HepG2 (cell line): Measurements from ENCODE around the gene ZNF217. TPM values are rescaled to one million over a fixed set of nuclear protein-coding genes. Genes with fewer than 3 reads are reported as not detected.

Experiments used
- DZIP1 ChIP-seq: sonication (generic); formaldehyde crosslinking; IDR thresholded peaks from 2 replicates; pipeline ENCODE4 v1.5.0; 2020; ENCODE audit warnings: mild to moderate bottlenecking, missing genetic modification reagents
- FLYWCH1 ChIP-seq: sonication (generic); formaldehyde crosslinking; IDR thresholded peaks from 2 replicates; pipeline ENCODE4 v1.8.1; 2023; ENCODE audit warnings: mild to moderate bottlenecking, missing genetic modification reagents
- KIAA2018 ChIP-seq: sonication (generic); formaldehyde crosslinking; IDR thresholded peaks from 2 replicates; pipeline ENCODE4 v1.5.0; 2020; ENCODE audit warnings: mild to moderate bottlenecking, missing genetic modification reagents, borderline replicate concordance
- KLF12 ChIP-seq: sonication (generic); formaldehyde crosslinking; IDR thresholded peaks from 2 replicates; pipeline ENCODE4 v1.4.0; 2020; ENCODE audit warnings: missing genetic modification reagents, borderline replicate concordance
- TCF12 ChIP-seq, 2 experiments: fragments of 450-650 bp in 1 of 2; sonication (generic) in 1 of 2; formaldehyde crosslinking in 1 of 2; IDR thresholded peaks; 2 replicates each; pipeline versions ENCODE4 v1.6.1 to v1.8.0; 2017 to 2022; ENCODE audit warnings: antibody characterized with exemption in 1 of 2, mild to moderate bottlenecking in 1 of 2, missing genetic modification reagents in 1 of 2, moderate library complexity in 1 of 2
- ZIK1 ChIP-seq: sonication (generic); formaldehyde crosslinking; IDR thresholded peaks from 2 replicates; pipeline ENCODE4 v1.5.0; 2020; ENCODE audit warnings: mild to moderate bottlenecking, low read depth, missing genetic modification reagents, borderline replicate concordance
- ZNF142 ChIP-seq: sonication (generic); formaldehyde crosslinking; IDR thresholded peaks from 2 replicates; pipeline ENCODE4 v1.4.0; 2020; ENCODE audit warnings: missing genetic modification reagents
- ZNF18 ChIP-seq: sonication (generic); formaldehyde crosslinking; IDR thresholded peaks from 2 replicates; pipeline ENCODE4 v1.8.0; 2022; ENCODE audit warnings: mild to moderate bottlenecking, missing genetic modification reagents; ENCODE audit not compliant: insufficient replicate concordance
- ZNF224 ChIP-seq: sonication (generic); formaldehyde crosslinking; IDR thresholded peaks from 2 replicates; pipeline ENCODE4 v1.5.0; 2020; ENCODE audit warnings: mild to moderate bottlenecking, missing genetic modification reagents
- ZNF564 ChIP-seq: sonication (generic); formaldehyde crosslinking; IDR thresholded peaks from 2 replicates; pipeline ENCODE4 v1.8.1; 2023; ENCODE audit warnings: mild to moderate bottlenecking, missing genetic modification reagents
- polyA plus RNA-seq, 8 experiments: library from polyadenylated mRNA; depleted of rRNA in 3 of 8; stranded (reverse) in 7 of 8; unstranded in 1 of 8; fragments of >200 nt; fragmentation: Illumina TruSeq in 4 of 8; extraction: Trizol in 4 of 8; gene quantifications; 2 replicates each; pipeline versions ENCODE4 v1.2.1 to v1.2.3, GENCODE V29; 2011 to 2016; ENCODE audit warnings: low read depth in 4 of 8, missing spikeins in 1 of 8, mixed read lengths in 1 of 8; ENCODE audit not compliant: insufficient read depth in 1 of 8
- total RNA-seq, 5 experiments: library from RNA; depleted of rRNA; stranded (reverse); fragments of >200 nt; fragmentation: Illumina TruSeq; extraction: Trizol; gene quantifications; 2 replicates each; pipeline ENCODE4 v1.2.3, GENCODE V29; 2016; ENCODE audit warnings: low read depth in 1 of 5

Gene ZNF217
- total and polyA plus RNA-seq, 2 of the 13 experiments (the other 11 are each of a cell fraction or from before 2014, with no cell fraction given), result 22.3 to 29.8 TPM

GRCh38 chr20:53579266-53579580, 14.4 kb downstream of the ZNF217 start (continued):
- TF ChIP-seq KIAA2018 (CRISPR knock-in tag) (0 out of 2 replicates have a peak, but pooled peaks have one; percentile 21), ZIK1 (CRISPR knock-in tag) (0 out of 2 replicates have a peak, but pooled peaks have one; percentile 13), DZIP1 (CRISPR knock-in tag) (no peak), TCF12 (IDR thresholded peaks at IDR 0.05) (no peak), TCF12 (CRISPR knock-in tag; IDR thresholded peaks at IDR 0.05) (no peak), ZNF564 (CRISPR knock-in tag) (no peak), KLF12 (no peak), ZNF18 (CRISPR knock-in tag) (no peak), FLYWCH1 (CRISPR knock-in tag) (0 out of 2 replicates have a peak, but pooled peaks have one; percentile 15), ZNF142 (CRISPR knock-in tag) (no peak), ZNF224 (CRISPR knock-in tag) (0 out of 2 replicates have a peak, but pooled peaks have one; percentile 7)
